GM23338 (cell line): Measurements from ENCODE around the gene PPP4R3A. TPM values are rescaled to one million over a fixed set of nuclear protein-coding genes. Genes with fewer than 3 reads are reported as not detected.

Experiments
- ATAC-seq: fragments of 200-7000 bp; cut with Tn5 transposase; 3 replicates; pipeline ENCODE4 v1.9.1; 2020
- DNase-seq: peaks from one replicate; pipeline ENCODE4 v3.0.0-alpha.2; 2015; ENCODE audit warnings: low spot score
- H2AFZ ChIP-seq: fragments of 200-600 bp; sonication (generic); 2 replicates; pipeline ENCODE4 v1.8.0; 2016; ENCODE audit warnings: antibody characterized with exemption, mild to moderate bottlenecking, moderate library complexity
- H3F3A ChIP-seq: fragments of 200-600 bp; sonication (generic); replicated peaks from 2 replicates; pipeline ENCODE4 v1.8.0; 2017; ENCODE audit warnings: antibody characterized with exemption, mixed run types, low read depth
- H3K27ac ChIP-seq: fragments of 200-600 bp; sonication (generic); 2 replicates; pipeline ENCODE4 v1.6.1; 2016; ENCODE audit warnings: low read depth
- H3K27me3 ChIP-seq: fragments of 200-600 bp; sonication (generic); 2 replicates; pipeline ENCODE4 v1.8.0; 2016; ENCODE audit warnings: mild to moderate bottlenecking, mixed run types, moderate library complexity; ENCODE audit not compliant: insufficient read depth
- H3K36me3 ChIP-seq: fragments of 200-600 bp; sonication (generic); 2 replicates; pipeline ENCODE4 v1.8.0; 2016; ENCODE audit warnings: mild to moderate bottlenecking; ENCODE audit not compliant: insufficient read depth
- H3K4me1 ChIP-seq: fragments of 200-600 bp; sonication (generic); 2 replicates; pipeline ENCODE4 v1.8.0; 2016; ENCODE audit warnings: mild to moderate bottlenecking, moderate library complexity; ENCODE audit not compliant: insufficient read depth
- H3K4me2 ChIP-seq: fragments of 200-600 bp; sonication (generic); 2 replicates; pipeline ENCODE4 v1.7.1; 2017; ENCODE audit warnings: mixed run types
- H3K4me3 ChIP-seq: fragments of 200-600 bp; sonication (generic); 2 replicates; pipeline ENCODE4 v1.6.1; 2016; ENCODE audit warnings: mixed run types
- H3K79me2 ChIP-seq: fragments of 200-600 bp; sonication (generic); replicated peaks from 2 replicates; pipeline ENCODE4 v1.8.0; 2017; ENCODE audit warnings: mild to moderate bottlenecking; ENCODE audit not compliant: insufficient read depth
- H3K9me2 ChIP-seq: fragments of 200-600 bp; sonication (generic); 2 replicates; pipeline ENCODE4 v1.8.0; 2017; ENCODE audit not compliant: insufficient read depth
- H4K20me1 ChIP-seq: fragments of 200-600 bp; sonication (generic); replicated peaks from 2 replicates; pipeline ENCODE4 v1.8.0; 2017; ENCODE audit warnings: mild to moderate bottlenecking; ENCODE audit not compliant: insufficient read depth
- H3K27ac Mint-ChIP-seq: 2 replicates; pipeline ENCODE4 v1.8.0; 2020; ENCODE audit warnings: inconsistent platforms, mild to moderate bottlenecking, moderate library complexity, mixed read lengths
- H3K27me3 Mint-ChIP-seq: 3 replicates; pipeline ENCODE4 v1.8.0; 2022; ENCODE audit warnings: low read depth, mild to moderate bottlenecking, moderate library complexity, mixed read lengths, inconsistent platforms; ENCODE audit not compliant: insufficient read depth, poor library complexity
- H3K36me3 Mint-ChIP-seq: 3 replicates; pipeline ENCODE4 v1.8.0; 2021; ENCODE audit warnings: low read depth, mild to moderate bottlenecking, inconsistent platforms, moderate library complexity, mixed read lengths
- H3K4me1 Mint-ChIP-seq: 3 replicates; pipeline ENCODE4 v1.8.0; 2020; ENCODE audit warnings: mild to moderate bottlenecking, inconsistent platforms, mixed read lengths
- H3K4me3 Mint-ChIP-seq: 3 replicates; pipeline ENCODE4 v1.8.0; 2021; ENCODE audit warnings: moderate library complexity, mild to moderate bottlenecking, inconsistent platforms, mixed read lengths
- H3K9me3 Mint-ChIP-seq: 3 replicates; pipeline ENCODE4 v1.8.0; 2020; ENCODE audit warnings: moderate library complexity, mild to moderate bottlenecking, inconsistent platforms, mixed read lengths
- CREB1 ChIP-seq: fragments of 250-450 bp; sonication (Bioruptor Pico); IDR thresholded peaks from 2 replicates; pipeline ENCODE4 v1.5.0; 2020; ENCODE audit warnings: low read depth, mild to moderate bottlenecking, moderate library complexity
- CTCF ChIP-seq, 2 experiments: fragments of 200-600 bp in 1 of 2; sonication (generic) in 1 of 2; conservative IDR thresholded peaks; 2 replicates each; pipeline versions ENCODE4 v1.5.1 to v1.6.1; 2016 to 2017; ENCODE audit warnings: antibody characterized with exemption in 2 of 2, low read depth in 2 of 2, mild to moderate bottlenecking in 2 of 2, moderate library complexity in 1 of 2
- EZH2 ChIP-seq: fragments of 200-600 bp; sonication (generic); IDR thresholded peaks from one replicate; pipeline ENCODE4 v1.8.0; 2017; ENCODE audit warnings: antibody characterized with exemption, mild to moderate bottlenecking, low read depth; ENCODE audit not compliant: unreplicated experiment
- EZH2phosphoT487 ChIP-seq: fragments of 200-600 bp; sonication (generic); IDR thresholded peaks from one replicate; pipeline ENCODE4 v1.8.1; 2018; ENCODE audit warnings: antibody characterized with exemption; ENCODE audit not compliant: unreplicated experiment
- JUNB ChIP-seq: IDR thresholded peaks from one replicate; pipeline ENCODE4 v1.6.1; 2016; ENCODE audit warnings: antibody characterized with exemption; ENCODE audit not compliant: unreplicated experiment
- NANOG ChIP-seq: IDR thresholded peaks from 2 replicates; pipeline ENCODE4 v1.6.1; 2016; ENCODE audit warnings: antibody characterized with exemption, borderline replicate concordance
- POLR2AphosphoS5 ChIP-seq: IDR thresholded peaks from 2 replicates; pipeline ENCODE4 v1.6.1; 2016; ENCODE audit warnings: antibody characterized with exemption, low read depth
- REST ChIP-seq: IDR thresholded peaks from one replicate; pipeline ENCODE4 v1.6.1; 2018; ENCODE audit warnings: antibody characterized with exemption; ENCODE audit not compliant: unreplicated experiment
- STAT1 ChIP-seq: IDR thresholded peaks from one replicate; pipeline ENCODE4 v1.6.1; 2016; ENCODE audit warnings: antibody characterized with exemption; ENCODE audit not compliant: unreplicated experiment
- ZNF114 ChIP-seq: fragments of 250-450 bp; sonication (Bioruptor Pico); IDR thresholded peaks from 2 replicates; pipeline ENCODE4 v1.5.0; 2020; ENCODE audit warnings: mild to moderate bottlenecking, moderate library complexity
- ZNF331 ChIP-seq: fragments of 250-450 bp; sonication (Bioruptor Pico); IDR thresholded peaks from 2 replicates; pipeline ENCODE4 v1.5.0; 2020; ENCODE audit warnings: low read depth, mild to moderate bottlenecking, moderate library complexity
- polyA plus RNA-seq: library from polyadenylated mRNA; unstranded; fragments of >200 nt; fragmentation: Nextera tagmentation; extraction: Ambion mirVana; gene quantifications from 2 replicates; pipeline ENCODE4 v1.2.1, GENCODE V29; 2016
- total RNA-seq: library from RNA; depleted of rRNA; stranded (reverse); fragments of >200 nt; shearing (Covaris generic); gene quantifications from 2 replicates; pipeline ENCODE4 v1.2.3, GENCODE V29; 2014
- TF ChIP-seq, protein P1 (sequence below): fragments of 250-450 bp; sonication (Bioruptor Pico); IDR thresholded peaks from 2 replicates; pipeline ENCODE4 v1.5.0; 2020; ENCODE audit warnings: mild to moderate bottlenecking, moderate library complexity
- TF ChIP-seq, protein P2 (sequence below): IDR thresholded peaks from 2 replicates; pipeline ENCODE4 v1.6.1; 2016; ENCODE audit warnings: antibody characterized with exemption

Gene PPP4R3A
- total and polyA plus RNA-seq, 2 experiments from 2014 or later = 50.3 to 128 TPM

DNA sequence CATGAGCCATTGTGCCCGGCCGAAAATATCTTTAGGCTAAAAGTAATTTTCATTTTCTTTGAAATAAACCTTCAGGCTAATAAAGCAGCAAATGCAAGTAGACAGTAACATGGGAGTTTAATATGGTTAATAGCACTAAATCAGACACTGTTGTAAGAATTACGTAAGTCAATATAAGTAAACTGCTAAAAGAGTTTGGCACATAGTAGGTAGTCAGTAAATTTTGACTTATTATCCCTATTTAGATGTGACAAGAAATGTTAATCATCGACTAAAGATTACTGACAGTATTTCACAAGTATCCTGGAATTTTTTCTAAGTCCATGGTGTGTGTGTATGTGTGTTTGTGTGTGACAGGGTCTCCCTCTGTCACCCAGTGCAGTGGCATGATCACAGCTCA lies 3.9 kb downstream of the PPP4R3A start:
- H3K4me3 ChIP-seq = peak overlapping the region; percentile 32; the same call in 1 of the 2 replicates
- H3K36me3 Mint-ChIP-seq = peaks cover 64% of the 10 kb centered on the region

More for the DNA sequence above, 3.9 kb downstream of the PPP4R3A start:
- Mint-ChIP-seq H3K27ac (no peak overlapping the region), H3K9me3 (peaks cover 2% of the 10 kb centered on the region; the same call in 2 of the 3 replicates), H3K27me3 (peaks cover 7% of the 10 kb centered on the region), H3K4me3 (no peak overlapping the region), H3K4me1 (peaks cover 8% of the 10 kb centered on the region)
- peaks cover 15% of the 10 kb centered on the region for H3K36me3 ChIP-seq
- peaks cover 72% of the 10 kb centered on the region for H4K20me1 ChIP-seq
- DNase-seq (no peak), ATAC-seq (no peak)
- no peaks in the 10 kb centered on the region for H3K9me2 ChIP-seq
- H2AFZ ChIP-seq = no peak overlapping the region
- peaks cover 5% of the 10 kb centered on the region; the same call in 1 of the 2 replicates for H3F3A ChIP-seq
- H3K4me2 ChIP-seq = no peak overlapping the region
- H3K27ac ChIP-seq = no peak overlapping the region
- TF ChIP-seq CTCF (conservative IDR thresholded peaks at IDR 0.05; ENCODE audit: low read depth in 2 of 2) = no peak
- TF ChIP-seq STAT1 = no peak
- no peak for TF ChIP-seq NANOG
- no peak for TF ChIP-seq JUNB
- TF ChIP-seq REST = no peak
- TF ChIP-seq ZNF331 (CRISPR knock-in tag) = no peak
- TF ChIP-seq, protein P1, sequence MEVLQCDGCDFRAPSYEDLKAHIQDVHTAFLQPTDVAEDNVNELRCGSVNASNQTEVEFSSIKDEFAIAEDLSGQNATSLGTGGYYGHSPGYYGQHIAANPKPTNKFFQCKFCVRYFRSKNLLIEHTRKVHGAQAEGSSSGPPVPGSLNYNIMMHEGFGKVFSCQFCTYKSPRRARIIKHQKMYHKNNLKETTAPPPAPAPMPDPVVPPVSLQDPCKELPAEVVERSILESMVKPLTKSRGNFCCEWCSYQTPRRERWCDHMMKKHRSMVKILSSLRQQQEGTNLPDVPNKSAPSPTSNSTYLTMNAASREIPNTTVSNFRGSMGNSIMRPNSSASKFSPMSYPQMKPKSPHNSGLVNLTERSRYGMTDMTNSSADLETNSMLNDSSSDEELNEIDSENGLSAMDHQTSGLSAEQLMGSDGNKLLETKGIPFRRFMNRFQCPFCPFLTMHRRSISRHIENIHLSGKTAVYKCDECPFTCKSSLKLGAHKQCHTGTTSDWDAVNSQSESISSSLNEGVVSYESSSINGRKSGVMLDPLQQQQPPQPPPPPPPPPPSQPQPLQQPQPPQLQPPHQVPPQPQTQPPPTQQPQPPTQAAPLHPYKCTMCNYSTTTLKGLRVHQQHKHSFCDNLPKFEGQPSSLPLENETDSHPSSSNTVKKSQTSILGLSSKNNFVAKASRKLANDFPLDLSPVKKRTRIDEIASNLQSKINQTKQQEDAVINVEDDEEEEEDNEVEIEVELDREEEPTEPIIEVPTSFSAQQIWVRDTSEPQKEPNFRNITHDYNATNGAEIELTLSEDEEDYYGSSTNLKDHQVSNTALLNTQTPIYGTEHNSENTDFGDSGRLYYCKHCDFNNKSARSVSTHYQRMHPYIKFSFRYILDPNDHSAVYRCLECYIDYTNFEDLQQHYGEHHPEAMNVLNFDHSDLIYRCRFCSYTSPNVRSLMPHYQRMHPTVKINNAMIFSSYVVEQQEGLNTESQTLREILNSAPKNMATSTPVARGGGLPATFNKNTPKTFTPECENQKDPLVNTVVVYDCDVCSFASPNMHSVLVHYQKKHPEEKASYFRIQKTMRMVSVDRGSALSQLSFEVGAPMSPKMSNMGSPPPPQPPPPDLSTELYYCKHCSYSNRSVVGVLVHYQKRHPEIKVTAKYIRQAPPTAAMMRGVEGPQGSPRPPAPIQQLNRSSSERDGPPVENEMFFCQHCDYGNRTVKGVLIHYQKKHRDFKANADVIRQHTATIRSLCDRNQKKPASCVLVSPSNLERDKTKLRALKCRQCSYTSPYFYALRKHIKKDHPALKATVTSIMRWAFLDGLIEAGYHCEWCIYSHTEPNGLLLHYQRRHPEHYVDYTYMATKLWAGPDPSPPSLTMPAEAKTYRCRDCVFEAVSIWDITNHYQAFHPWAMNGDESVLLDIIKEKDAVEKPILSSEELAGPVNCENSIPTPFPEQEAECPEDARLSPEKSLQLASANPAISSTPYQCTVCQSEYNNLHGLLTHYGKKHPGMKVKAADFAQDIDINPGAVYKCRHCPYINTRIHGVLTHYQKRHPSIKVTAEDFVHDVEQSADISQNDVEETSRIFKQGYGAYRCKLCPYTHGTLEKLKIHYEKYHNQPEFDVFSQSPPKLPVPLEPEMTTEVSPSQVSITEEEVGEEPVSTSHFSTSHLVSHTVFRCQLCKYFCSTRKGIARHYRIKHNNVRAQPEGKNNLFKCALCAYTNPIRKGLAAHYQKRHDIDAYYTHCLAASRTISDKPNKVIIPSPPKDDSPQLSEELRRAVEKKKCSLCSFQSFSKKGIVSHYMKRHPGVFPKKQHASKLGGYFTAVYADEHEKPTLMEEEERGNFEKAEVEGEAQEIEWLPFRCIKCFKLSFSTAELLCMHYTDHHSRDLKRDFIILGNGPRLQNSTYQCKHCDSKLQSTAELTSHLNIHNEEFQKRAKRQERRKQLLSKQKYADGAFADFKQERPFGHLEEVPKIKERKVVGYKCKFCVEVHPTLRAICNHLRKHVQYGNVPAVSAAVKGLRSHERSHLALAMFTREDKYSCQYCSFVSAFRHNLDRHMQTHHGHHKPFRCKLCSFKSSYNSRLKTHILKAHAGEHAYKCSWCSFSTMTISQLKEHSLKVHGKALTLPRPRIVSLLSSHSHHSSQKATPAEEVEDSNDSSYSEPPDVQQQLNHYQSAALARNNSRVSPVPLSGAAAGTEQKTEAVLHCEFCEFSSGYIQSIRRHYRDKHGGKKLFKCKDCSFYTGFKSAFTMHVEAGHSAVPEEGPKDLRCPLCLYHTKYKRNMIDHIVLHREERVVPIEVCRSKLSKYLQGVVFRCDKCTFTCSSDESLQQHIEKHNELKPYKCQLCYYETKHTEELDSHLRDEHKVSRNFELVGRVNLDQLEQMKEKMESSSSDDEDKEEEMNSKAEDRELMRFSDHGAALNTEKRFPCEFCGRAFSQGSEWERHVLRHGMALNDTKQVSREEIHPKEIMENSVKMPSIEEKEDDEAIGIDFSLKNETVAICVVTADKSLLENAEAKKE (CRISPR knock-in tag) = no peak
- TF ChIP-seq EZH2phosphoT487 = no peak
- no peak for TF ChIP-seq POLR2AphosphoS5
- TF ChIP-seq CREB1 = no peak
- no peak for TF ChIP-seq EZH2
- no peak for TF ChIP-seq ZNF114
- TF ChIP-seq, protein P2, sequence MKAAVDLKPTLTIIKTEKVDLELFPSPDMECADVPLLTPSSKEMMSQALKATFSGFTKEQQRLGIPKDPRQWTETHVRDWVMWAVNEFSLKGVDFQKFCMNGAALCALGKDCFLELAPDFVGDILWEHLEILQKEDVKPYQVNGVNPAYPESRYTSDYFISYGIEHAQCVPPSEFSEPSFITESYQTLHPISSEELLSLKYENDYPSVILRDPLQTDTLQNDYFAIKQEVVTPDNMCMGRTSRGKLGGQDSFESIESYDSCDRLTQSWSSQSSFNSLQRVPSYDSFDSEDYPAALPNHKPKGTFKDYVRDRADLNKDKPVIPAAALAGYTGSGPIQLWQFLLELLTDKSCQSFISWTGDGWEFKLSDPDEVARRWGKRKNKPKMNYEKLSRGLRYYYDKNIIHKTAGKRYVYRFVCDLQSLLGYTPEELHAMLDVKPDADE = no peak
- H3K4me1 ChIP-seq = peaks cover 18% of the 10 kb centered on the region
- peaks cover 88% of the 10 kb centered on the region for H3K79me2 ChIP-seq
- H3K27me3 ChIP-seq = no peaks in the 10 kb centered on the region
